Subcutaneous adipose tissue (tissue), 4 donors: ENCODE data around the gene KCNK18. TPM values are rescaled to one million over a fixed set of nuclear protein-coding genes. Genes with fewer than 3 reads are reported as not detected.

ENCODE experiments used
- CTCF ChIP-seq: fragments of 450-650 bp; IDR thresholded peaks from one replicate; pipeline ENCODE4 v1.5.1; 2016; ENCODE audit warnings: low read depth, mild to moderate bottlenecking, control low read depth, antibody characterized with exemption, moderate library complexity
- total RNA-seq, 4 donors: library from RNA; depleted of rRNA; stranded (reverse); fragments of >200 nt; gene quantifications; one replicate each; pipeline ENCODE4 v1.1.0, GENCODE V29; 2016

KCNK18 gene
- total RNA-seq, 4 donors from 2014 or later = not detected

GRCh38 chr10:117162093-117163060, 34.9 kb upstream of the KCNK18 start:
- no peak for TF ChIP-seq CTCF

- no peak for TF ChIP-seq CTCF
Observed at GRCh38 chr10:117163061-117163953, 34.0 kb upstream of the KCNK18 start.

GRCh38 chr10:117163954-117164548, 33.2 kb upstream of the KCNK18 start:
- TF ChIP-seq CTCF = no peak

GRCh38 chr10:117164592-117165537, 32.4 kb upstream of the KCNK18 start:
- no peak for TF ChIP-seq CTCF

- TF ChIP-seq CTCF = no peak
Observed at GRCh38 chr10:117165538-117166417, 31.5 kb upstream of the KCNK18 start.
